Activated CD4-positive, alpha-beta T cell treated with anti-CD3 and anti-CD28 coated beads, Interleukin-2, Interleukin-4, amounts not matched to agents 100 ng/mL and 50 ng/mL, durations not matched to agents 16 hours and 8 hours (primary cell): ENCODE data around the gene RNLS.
A peak's percentile ranks its signal among the peaks of the same experiment; 100 is the strongest.
"Not testable (repeated sequence)": the region's sequence is repeated elsewhere in the genome, so short reads cannot be mapped to it uniquely, and the experiment has no call there.

Experiments used
- DNase-seq: peaks from one replicate; pipeline ENCODE4 v3.0.0-alpha.2; 2020; ENCODE audit warnings: low spot score

The RNLS gene

GRCh38 chr10:88293073-88293472, 290.0 kb downstream of the RNLS start:
- DNase-seq, result no peak

GRCh38 chr10:88292185-88292514, 291.0 kb downstream of the RNLS start:
- DNase-seq, result no peak

GRCh38 chr10:88291289-88292184, 291.6 kb downstream of the RNLS start:
- no peak for DNase-seq

GRCh38 chr10:88289342-88289741, 293.8 kb downstream of the RNLS start:
- DNase-seq, result no peak

GRCh38 chr10:88288320-88289059, 294.6 kb downstream of the RNLS start:
- no peak for DNase-seq

GRCh38 chr10:88286030-88286429, 297.1 kb downstream of the RNLS start:
- no peak for DNase-seq

- no peak for DNase-seq
These were observed 301.3 kb downstream of the RNLS start for GRCh38 chr10:88281592-88282347.

GRCh38 chr10:88280518-88280917, 302.6 kb downstream of the RNLS start:
- no peak for DNase-seq

- no peak for DNase-seq
These were observed 304.2 kb downstream of the RNLS start for GRCh38 chr10:88278912-88279311.

- DNase-seq, result not testable (repeated sequence)
These were observed 306.2 kb downstream of the RNLS start for GRCh38 chr10:88276945-88277344.

GRCh38 chr10:88274286-88274685, 308.8 kb downstream of the RNLS start:
- no peak for DNase-seq

GRCh38 chr10:88273567-88273966, 309.6 kb downstream of the RNLS start:
- DNase-seq, result peak; percentile 26

- peak; percentile 59 for DNase-seq
These were observed 311.2 kb downstream of the RNLS start for GRCh38 chr10:88271761-88272543.

GRCh38 chr10:88270871-88271713, 312.0 kb downstream of the RNLS start:
- DNase-seq, result peak; percentile 93

- DNase-seq, result no peak
These were observed 312.9 kb downstream of the RNLS start for GRCh38 chr10:88270061-88270808.

GRCh38 chr10:88262591-88263234, 320.4 kb downstream of the RNLS start:
- no peak for DNase-seq

- no peak for DNase-seq
These were observed 322.0 kb downstream of the RNLS start for GRCh38 chr10:88261152-88261551.

- no peak for DNase-seq
These were observed 322.6 kb downstream of the RNLS start for GRCh38 chr10:88260329-88261051.

GRCh38 chr10:88259381-88259780, 323.7 kb downstream of the RNLS start:
- no peak for DNase-seq
